ENCODE results near the gene ALPL. TPM values are rescaled to one million over a fixed set of nuclear protein-coding genes. Genes with fewer than 3 reads are reported as not detected.

ALPL gene
- total and polyA plus RNA-seq, 9 of the 15 experiments (the other 6 are each of a cell fraction or from before 2014, with no cell fraction given) = 0.04 to 0.38 (median 0.18) TPM; not detected in 4

- TF ChIP-seq ZBTB11 (CRISPR knock-in tag; IDR thresholded peaks at IDR 0.05) (no peak), FOS (IDR thresholded peaks at IDR 0.05; ENCODE audit: extremely low read depth, insufficient read length) (no peak), POLR2B (IDR thresholded peaks at IDR 0.05; ENCODE audit: low read depth, partially characterized antibody) (no peak), E2F3 (CRISPR knock-in tag; IDR thresholded peaks at IDR 0.05) (no peak), ETV1 (tag; conservative IDR thresholded peaks at IDR 0.05; ENCODE audit: low read depth) (no peak), PRMT5 (CRISPR knock-in tag; IDR thresholded peaks at IDR 0.05) (no peak), ZNF197 (CRISPR knock-in tag; IDR thresholded peaks at IDR 0.05; ENCODE audit: low read depth) (no peak), SPI1 (IDR thresholded peaks at IDR 0.05; ENCODE audit: borderline replicate concordance, low read depth, low read length) (no peak)
These were observed 34.4 kb downstream of the ALPL start (continued) for GRCh38 chr1:21543598-21543997.
